ENCODE results near the gene MAST2.

Gene MAST2

GRCh38 chr1:45914836-45915235 lies 111.4 kb downstream of the MAST2 start (continued):
- TF ChIP-seq, protein P1, sequence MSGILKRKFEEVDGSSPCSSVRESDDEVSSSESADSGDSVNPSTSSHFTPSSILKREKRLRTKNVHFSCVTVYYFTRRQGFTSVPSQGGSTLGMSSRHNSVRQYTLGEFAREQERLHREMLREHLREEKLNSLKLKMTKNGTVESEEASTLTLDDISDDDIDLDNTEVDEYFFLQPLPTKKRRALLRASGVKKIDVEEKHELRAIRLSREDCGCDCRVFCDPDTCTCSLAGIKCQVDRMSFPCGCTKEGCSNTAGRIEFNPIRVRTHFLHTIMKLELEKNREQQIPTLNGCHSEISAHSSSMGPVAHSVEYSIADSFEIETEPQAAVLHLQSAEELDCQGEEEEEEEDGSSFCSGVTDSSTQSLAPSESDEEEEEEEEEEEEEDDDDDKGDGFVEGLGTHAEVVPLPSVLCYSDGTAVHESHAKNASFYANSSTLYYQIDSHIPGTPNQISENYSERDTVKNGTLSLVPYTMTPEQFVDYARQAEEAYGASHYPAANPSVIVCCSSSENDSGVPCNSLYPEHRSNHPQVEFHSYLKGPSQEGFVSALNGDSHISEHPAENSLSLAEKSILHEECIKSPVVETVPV (CRISPR knock-in tag; IDR thresholded peaks at IDR 0.05) = no peak
- no peak for TF ChIP-seq ZNF8 (CRISPR knock-in tag; IDR thresholded peaks at IDR 0.05)
- no peak for TF ChIP-seq SNAI2 (CRISPR knock-in tag; IDR thresholded peaks at IDR 0.05)
- no peak for TF ChIP-seq TCF4 (CRISPR knock-in tag; IDR thresholded peaks at IDR 0.05; ENCODE audit: borderline replicate concordance)

DNA sequence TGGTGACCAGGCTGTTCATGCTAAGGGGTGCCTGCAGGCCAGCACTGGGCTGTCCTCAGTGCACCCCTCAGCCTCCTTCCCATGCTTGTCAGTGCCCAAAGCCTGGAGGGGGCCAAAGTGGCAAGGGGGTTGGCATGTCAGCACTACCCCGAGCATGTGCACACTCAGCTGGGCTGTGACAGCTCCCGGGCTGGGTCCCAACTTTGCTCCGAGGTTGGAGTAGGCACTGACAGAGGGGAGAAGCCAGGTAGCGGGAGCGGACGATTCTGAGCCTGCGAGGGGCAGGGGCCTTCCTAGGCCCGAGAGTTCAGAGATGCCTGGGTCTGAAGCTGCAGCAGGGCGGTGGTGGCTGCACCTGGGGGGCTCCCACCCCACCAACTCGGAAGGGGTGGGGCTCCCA lies 119.0 kb downstream of the MAST2 start:
- TF ChIP-seq TCF4 (CRISPR knock-in tag; IDR thresholded peaks at IDR 0.05; ENCODE audit: borderline replicate concordance) = no peak
- TF ChIP-seq ZFP30 (CRISPR knock-in tag; IDR thresholded peaks at IDR 0.05) = no peak
- no peak for TF ChIP-seq ZC3H10 (CRISPR knock-in tag; IDR thresholded peaks at IDR 0.05)

DNA sequence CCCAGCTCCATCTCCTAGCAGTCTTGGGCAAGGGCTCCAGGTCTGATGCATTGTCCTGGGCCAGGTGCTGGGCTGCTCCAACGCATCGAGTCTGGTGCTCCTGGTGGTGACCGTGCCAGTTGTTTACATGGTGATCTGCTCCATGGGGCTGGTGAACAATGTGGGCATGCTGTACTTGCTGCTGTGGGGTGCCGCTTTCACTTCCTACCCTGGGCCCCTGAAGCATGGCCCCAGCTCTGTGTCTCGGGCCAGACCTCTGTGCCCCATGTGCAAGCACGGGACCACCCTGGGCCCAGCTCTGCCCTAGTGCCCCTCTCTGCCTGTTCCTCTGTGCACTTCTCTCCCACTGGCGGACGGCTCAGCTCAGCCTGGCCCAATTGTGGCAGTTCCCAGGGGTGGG lies 119.4 kb downstream of the MAST2 start:
- no peak for ATAC-seq
- TF ChIP-seq ZFP3 (CRISPR knock-in tag; IDR thresholded peaks at IDR 0.05) = no peak
- TF ChIP-seq, protein P2, sequence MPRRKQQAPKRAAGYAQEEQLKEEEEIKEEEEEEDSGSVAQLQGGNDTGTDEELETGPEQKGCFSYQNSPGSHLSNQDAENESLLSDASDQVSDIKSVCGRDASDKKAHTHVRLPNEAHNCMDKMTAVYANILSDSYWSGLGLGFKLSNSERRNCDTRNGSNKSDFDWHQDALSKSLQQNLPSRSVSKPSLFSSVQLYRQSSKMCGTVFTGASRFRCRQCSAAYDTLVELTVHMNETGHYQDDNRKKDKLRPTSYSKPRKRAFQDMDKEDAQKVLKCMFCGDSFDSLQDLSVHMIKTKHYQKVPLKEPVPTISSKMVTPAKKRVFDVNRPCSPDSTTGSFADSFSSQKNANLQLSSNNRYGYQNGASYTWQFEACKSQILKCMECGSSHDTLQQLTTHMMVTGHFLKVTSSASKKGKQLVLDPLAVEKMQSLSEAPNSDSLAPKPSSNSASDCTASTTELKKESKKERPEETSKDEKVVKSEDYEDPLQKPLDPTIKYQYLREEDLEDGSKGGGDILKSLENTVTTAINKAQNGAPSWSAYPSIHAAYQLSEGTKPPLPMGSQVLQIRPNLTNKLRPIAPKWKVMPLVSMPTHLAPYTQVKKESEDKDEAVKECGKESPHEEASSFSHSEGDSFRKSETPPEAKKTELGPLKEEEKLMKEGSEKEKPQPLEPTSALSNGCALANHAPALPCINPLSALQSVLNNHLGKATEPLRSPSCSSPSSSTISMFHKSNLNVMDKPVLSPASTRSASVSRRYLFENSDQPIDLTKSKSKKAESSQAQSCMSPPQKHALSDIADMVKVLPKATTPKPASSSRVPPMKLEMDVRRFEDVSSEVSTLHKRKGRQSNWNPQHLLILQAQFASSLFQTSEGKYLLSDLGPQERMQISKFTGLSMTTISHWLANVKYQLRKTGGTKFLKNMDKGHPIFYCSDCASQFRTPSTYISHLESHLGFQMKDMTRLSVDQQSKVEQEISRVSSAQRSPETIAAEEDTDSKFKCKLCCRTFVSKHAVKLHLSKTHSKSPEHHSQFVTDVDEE (CRISPR knock-in tag; IDR thresholded peaks at IDR 0.05) = no peak
- TF ChIP-seq ZNF8 (CRISPR knock-in tag; IDR thresholded peaks at IDR 0.05) = no peak
- TF ChIP-seq RARB (CRISPR knock-in tag; IDR thresholded peaks at IDR 0.05) = no peak
- no peak for TF ChIP-seq OSR1 (CRISPR knock-in tag; IDR thresholded peaks at IDR 0.05)
- no peak for TF ChIP-seq GLIS3 (CRISPR knock-in tag; IDR thresholded peaks at IDR 0.05)
- no peak for TF ChIP-seq TOX (CRISPR knock-in tag; IDR thresholded peaks at IDR 0.05; ENCODE audit: borderline replicate concordance)
- no peak for TF ChIP-seq BACH2 (CRISPR knock-in tag; IDR thresholded peaks at IDR 0.05; ENCODE audit: borderline replicate concordance)
- no peak for TF ChIP-seq ESRRG (CRISPR knock-in tag; IDR thresholded peaks at IDR 0.05)
- TF ChIP-seq PATZ1 (CRISPR knock-in tag; IDR thresholded peaks at IDR 0.05; ENCODE audit: borderline replicate concordance) = no peak
- TF ChIP-seq, protein P1 (CRISPR knock-in tag; IDR thresholded peaks at IDR 0.05) = no peak
- no peak for TF ChIP-seq ZNF565 (CRISPR knock-in tag; conservative IDR thresholded peaks at IDR 0.05; ENCODE audit: low read depth)
- no peak for TF ChIP-seq ZC3H10 (CRISPR knock-in tag; IDR thresholded peaks at IDR 0.05)
- TF ChIP-seq ZNF70 (CRISPR knock-in tag; IDR thresholded peaks at IDR 0.05) = no peak
- no peak for TF ChIP-seq TCF4 (CRISPR knock-in tag; IDR thresholded peaks at IDR 0.05; ENCODE audit: borderline replicate concordance)
- TF ChIP-seq ZFP30 (CRISPR knock-in tag; IDR thresholded peaks at IDR 0.05) = no peak

More for the DNA sequence above, 119.0 kb downstream of the MAST2 start:
- no peak for ATAC-seq

DNA sequence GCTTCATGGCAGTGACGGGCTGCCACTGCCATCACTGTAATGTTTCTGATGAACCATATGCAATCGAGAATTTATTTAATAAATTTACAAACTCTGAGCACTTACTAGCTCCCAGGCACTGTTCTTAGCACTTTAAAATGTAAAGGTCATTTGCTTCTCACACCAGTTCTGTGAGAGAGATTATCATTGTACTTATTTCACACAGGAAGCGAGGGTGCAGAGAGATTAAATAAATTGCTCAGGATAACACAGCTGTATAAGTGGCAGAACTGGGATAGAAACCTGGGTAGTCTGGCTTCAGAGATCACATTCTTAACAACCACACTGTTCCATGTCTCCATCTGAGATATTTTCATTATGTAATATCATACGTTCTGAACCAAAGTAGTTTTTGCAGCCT lies 119.9 kb downstream of the MAST2 start:
- TF ChIP-seq PPARA (CRISPR knock-in tag; IDR thresholded peaks at IDR 0.05; ENCODE audit: borderline replicate concordance) (no peak), ZNF70 (CRISPR knock-in tag; IDR thresholded peaks at IDR 0.05) (no peak), ISL1 (CRISPR knock-in tag; IDR thresholded peaks at IDR 0.05) (no peak)
- TF ChIP-seq, protein P1 (CRISPR knock-in tag; IDR thresholded peaks at IDR 0.05) = no peak
- no peak for ATAC-seq

All from SK-N-SH treated with all-trans-retinoic acid at 6 μM for 48 hours (cell line).